ENCODE measurements around the gene ZDHHC9. TPM values are rescaled to one million over a fixed set of nuclear protein-coding genes. Genes with fewer than 3 reads are reported as not detected.

The ZDHHC9 gene
- total and polyA plus RNA-seq, 2 of the 4 experiments (the other 2 are of a cell fraction): 17.7 to 28.4 TPM

- no peaks in the 10 kb centered on the region for H3K79me1 ChIP-seq (ENCODE audit: low read depth in 1 of 2, low read length in 2 of 2)
- H3K23ac ChIP-seq (ENCODE audit: low read depth, low read length): no peak overlapping the region
- no peaks in the 10 kb centered on the region for H3K4me1 ChIP-seq (ENCODE audit: control insufficient read depth, insufficient read depth, low read length)
- no peak overlapping the region for H4K91ac ChIP-seq (ENCODE audit: insufficient read depth, low read depth, low read length)
- no peak overlapping the region for H2BK20ac ChIP-seq (ENCODE audit: low read depth, low read length)
- H2AFZ ChIP-seq (replicated peaks; ENCODE audit: low read length, poor library complexity): no peak overlapping the region
- no peaks in the 10 kb centered on the region for H3K9me1 ChIP-seq (ENCODE audit: insufficient read depth, low read length)
- no peak overlapping the region for H4K8ac ChIP-seq (ENCODE audit: low read depth in 2 of 2, low read length in 2 of 2)
- H3K56ac ChIP-seq (ENCODE audit: extremely low read depth, insufficient read depth, low read length): no peak overlapping the region
- no peak overlapping the region for H3K27ac ChIP-seq (ENCODE audit: insufficient read depth, low read length)
- dilution Hi-C loops (cut with HindIII; ENCODE audit: low sequenced_read_pairs, unreplicated experiment): no loop called here
- no peak overlapping the region for H3K4me3 ChIP-seq (ENCODE audit: insufficient read depth, low read depth, low read length)
- no peak overlapping the region for H2AK9ac ChIP-seq (replicated peaks; ENCODE audit: low read depth, low read length, poor library complexity)
- intact Hi-C loops (cut with micrococcal nuclease): no loop called here
- no peak overlapping the region for H4K5ac ChIP-seq (ENCODE audit: low read depth, low read length)
- H3K4me2 ChIP-seq (ENCODE audit: low read depth, low read length): no peak overlapping the region
- H2BK15ac ChIP-seq (ENCODE audit: low read depth, low read length): no peak overlapping the region
- no peak overlapping the region for H2AK5ac ChIP-seq (ENCODE audit: low read depth, low read length)
- BruUV-seq (replicated peaks): no TSS peak
- POLR2A ChIA-PET (ENCODE audit: unreplicated experiment): no interaction called here
- in situ Hi-C loops (cut with MboI; ENCODE audit: low sequenced_read_pairs): no loop called here
- TF ChIP-seq CHD1 (IDR thresholded peaks at IDR 0.05; ENCODE audit: low read depth, low read length): no peak
- TF ChIP-seq RAD21 (IDR thresholded peaks at IDR 0.05; ENCODE audit: low read length): no peak
- TF ChIP-seq CEBPB (IDR thresholded peaks at IDR 0.05; ENCODE audit: low read depth, low read length): no peak
- no peak for TF ChIP-seq SMC3 (IDR thresholded peaks at IDR 0.05; ENCODE audit: low read depth, low read length)
- TF ChIP-seq RFX5 (IDR thresholded peaks at IDR 0.05; ENCODE audit: low read depth, low read length): no peak
- no peak for TF ChIP-seq MAZ (IDR thresholded peaks at IDR 0.05; ENCODE audit: borderline replicate concordance, low read depth, low read length)
- no peak for TF ChIP-seq NFE2L2 (IDR thresholded peaks at IDR 0.05; ENCODE audit: low read depth, low read length)
- TF ChIP-seq MAFK (IDR thresholded peaks at IDR 0.05; ENCODE audit: low read depth, low read length): no peak
- TF ChIP-seq RCOR1 (IDR thresholded peaks at IDR 0.05; ENCODE audit: insufficient replicate concordance, low read length): no peak
- no peak for TF ChIP-seq MXI1 (IDR thresholded peaks at IDR 0.05; ENCODE audit: borderline replicate concordance, low read depth, low read length)
- TF ChIP-seq BHLHE40 (IDR thresholded peaks at IDR 0.05; ENCODE audit: low read depth, low read length): no peak
- no peak for TF ChIP-seq USF2 (IDR thresholded peaks at IDR 0.05; ENCODE audit: low read depth, low read length)
- TF ChIP-seq POLR2A (IDR thresholded peaks at IDR 0.05; ENCODE audit: low read depth, low read length): no peak
- no peak for TF ChIP-seq ELK1 (IDR thresholded peaks at IDR 0.05; ENCODE audit: borderline replicate concordance, low read depth, low read length)
- no peak for TF ChIP-seq CTCF (conservative IDR thresholded peaks at IDR 0.05; ENCODE audit: low read depth, low read length)
- peaks cover 3% of the 10 kb centered on the region; the same call in 1 of the 2 replicates for H3K9me3 ChIP-seq (ENCODE audit: control insufficient read depth, insufficient read depth, low read length)
- no peak overlapping the region for H3K4ac ChIP-seq (ENCODE audit: low read depth, low read length)
- peaks cover 22% of the 10 kb centered on the region for H3K27me3 ChIP-seq (ENCODE audit: control insufficient read depth, insufficient read depth, low read length)
- no CpG with 5 or more reads among the region's 10 CpGs for WGBS, 2 experiments (ENCODE audit: extremely low coverage in 2 of 2, insufficient read length in 1 of 2)
- DNase-seq: no peak
- CTCF ChIA-PET: no interaction called here
- ATAC-seq (ENCODE audit: low read depth): no peak
- H3K18ac ChIP-seq (ENCODE audit: low read depth, low read length): no peak overlapping the region
- H3K14ac ChIP-seq (replicated peaks; ENCODE audit: low read depth, low read length): no peak overlapping the region
- H2BK120ac ChIP-seq (ENCODE audit: low read depth, low read length): no peak overlapping the region
- H3K9ac ChIP-seq (ENCODE audit: low read depth, low read length): no peak overlapping the region
- H2BK5ac ChIP-seq (ENCODE audit: low read depth, low read length, poor library complexity, severe bottlenecking): no peak overlapping the region
- H4K20me1 ChIP-seq (ENCODE audit: insufficient read depth, low read length): no peaks in the 10 kb centered on the region; the same call in 1 of the 2 replicates
- H3K36me3 ChIP-seq (ENCODE audit: control insufficient read depth, insufficient read depth, low read length): no peaks in the 10 kb centered on the region
Measured at GRCh38 chrX:129781680-129782495, 61.8 kb downstream of the ZDHHC9 start.

Data from IMR-90 (cell line).